GM18517 (cell line): ENCODE data around the gene LRRD1.
"Not testable (repeated sequence)": the region's sequence is repeated elsewhere in the genome, so short reads cannot be mapped to it uniquely, and the experiment has no call there.

Experiments
- ATAC-seq: cut with Tn5 transposase; IDR thresholded peaks from one replicate; pipeline ENCODE4 v1.9.1; 2021; ENCODE audit warnings: mild to moderate bottlenecking, moderate library complexity; ENCODE audit not compliant: unreplicated experiment

Gene LRRD1

DNA sequence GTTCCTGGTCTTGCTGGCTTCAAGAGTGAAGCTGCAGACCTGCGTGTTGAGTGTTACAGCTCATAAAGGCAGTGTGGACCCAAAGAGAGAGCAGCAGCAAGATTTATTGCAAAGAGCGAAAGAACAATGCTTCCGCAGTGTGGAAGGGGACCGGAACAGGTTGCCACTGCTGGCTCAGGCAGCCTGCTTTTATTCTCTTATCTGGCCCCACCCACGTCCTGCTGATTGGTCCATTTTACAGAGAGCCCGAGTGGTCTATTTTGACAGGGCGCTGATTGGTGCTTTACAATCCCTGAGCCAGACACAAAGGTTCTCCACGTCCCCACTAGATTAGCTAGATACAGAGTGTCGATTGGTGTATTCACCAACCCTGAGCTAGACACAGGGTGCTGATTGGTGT is 36.2 kb downstream of the LRRD1 start:
- ATAC-seq = not testable (repeated sequence)

DNA sequence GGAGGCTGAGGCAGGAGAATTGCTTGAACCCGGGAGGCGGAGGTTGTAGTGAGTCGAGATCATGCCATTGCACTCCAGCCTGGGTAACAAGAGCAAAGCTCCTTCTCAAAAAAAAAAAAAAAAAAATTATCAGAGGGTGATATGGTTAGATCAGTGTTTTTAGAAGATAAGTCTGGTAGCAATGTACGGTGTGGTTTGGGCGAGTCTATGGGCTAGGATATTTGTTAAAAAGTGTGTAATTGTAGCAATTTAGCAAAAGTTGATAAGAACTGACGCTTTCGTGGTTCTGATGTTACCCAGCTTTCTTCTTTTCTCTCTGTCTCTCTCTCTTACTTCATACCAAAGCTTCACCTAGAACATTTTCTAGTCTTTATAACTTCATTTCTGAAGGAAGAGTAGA is 37.8 kb downstream of the LRRD1 start:
- no peak for ATAC-seq

DNA sequence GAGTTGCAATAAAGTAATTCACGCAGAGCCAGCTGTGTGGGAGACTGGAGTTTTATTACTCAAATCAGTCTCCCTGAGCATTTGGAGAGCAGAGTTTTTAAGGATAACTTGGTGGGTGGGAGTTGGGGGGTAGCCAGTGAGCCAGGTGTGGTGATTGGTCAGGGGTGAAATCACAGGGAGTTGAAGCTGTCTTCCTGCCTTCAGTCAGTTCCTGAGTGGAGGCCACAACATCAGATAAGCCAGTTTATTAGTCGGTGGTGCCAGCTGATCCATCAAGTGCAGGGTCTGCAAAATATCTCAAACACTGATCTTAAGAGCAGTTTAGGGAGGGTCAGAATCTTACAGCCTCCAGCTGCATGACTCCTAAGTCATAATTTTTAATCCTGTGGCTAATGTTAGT is 41.4 kb downstream of the LRRD1 start:
- no peak for ATAC-seq

DNA sequence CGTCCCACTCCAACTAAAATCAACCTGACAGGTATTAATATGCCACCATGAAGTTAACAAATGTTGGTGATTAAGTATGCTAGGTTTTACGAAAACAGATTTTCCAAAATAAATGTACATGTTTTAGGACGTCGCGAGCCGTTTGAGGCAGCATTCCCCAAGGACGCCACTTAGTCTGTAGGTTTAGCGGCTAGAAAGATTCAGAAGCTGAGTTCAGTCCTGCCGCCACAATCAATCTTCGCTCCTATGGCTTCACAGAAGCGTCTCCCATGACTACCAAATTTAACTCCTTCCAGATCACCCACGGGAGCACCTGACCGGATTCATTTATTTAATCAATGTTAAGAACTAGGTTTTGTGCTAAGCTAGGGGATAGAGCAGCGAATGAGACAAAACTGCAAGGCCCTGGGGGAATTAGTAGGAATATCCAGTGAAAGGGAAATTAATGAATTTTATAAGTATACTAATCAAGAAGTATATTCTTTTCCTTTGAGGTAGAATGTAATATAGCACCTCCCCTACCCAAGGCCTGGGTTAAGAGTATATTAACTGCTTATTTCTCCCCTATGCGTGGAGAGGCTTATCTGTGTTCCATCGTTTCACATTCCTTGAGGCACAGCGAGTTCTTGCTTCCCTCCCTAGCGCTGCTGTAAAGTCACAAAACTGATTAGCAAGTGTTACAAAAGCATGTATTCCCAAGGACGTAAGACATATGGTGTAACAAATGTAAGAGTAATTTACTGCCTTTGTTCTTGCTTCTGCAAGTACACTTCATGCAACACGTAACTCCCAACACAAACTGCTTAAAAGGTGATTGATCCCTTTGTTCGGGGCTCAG is 43.7 kb downstream of the LRRD1 start:
- ATAC-seq = no peak

DNA sequence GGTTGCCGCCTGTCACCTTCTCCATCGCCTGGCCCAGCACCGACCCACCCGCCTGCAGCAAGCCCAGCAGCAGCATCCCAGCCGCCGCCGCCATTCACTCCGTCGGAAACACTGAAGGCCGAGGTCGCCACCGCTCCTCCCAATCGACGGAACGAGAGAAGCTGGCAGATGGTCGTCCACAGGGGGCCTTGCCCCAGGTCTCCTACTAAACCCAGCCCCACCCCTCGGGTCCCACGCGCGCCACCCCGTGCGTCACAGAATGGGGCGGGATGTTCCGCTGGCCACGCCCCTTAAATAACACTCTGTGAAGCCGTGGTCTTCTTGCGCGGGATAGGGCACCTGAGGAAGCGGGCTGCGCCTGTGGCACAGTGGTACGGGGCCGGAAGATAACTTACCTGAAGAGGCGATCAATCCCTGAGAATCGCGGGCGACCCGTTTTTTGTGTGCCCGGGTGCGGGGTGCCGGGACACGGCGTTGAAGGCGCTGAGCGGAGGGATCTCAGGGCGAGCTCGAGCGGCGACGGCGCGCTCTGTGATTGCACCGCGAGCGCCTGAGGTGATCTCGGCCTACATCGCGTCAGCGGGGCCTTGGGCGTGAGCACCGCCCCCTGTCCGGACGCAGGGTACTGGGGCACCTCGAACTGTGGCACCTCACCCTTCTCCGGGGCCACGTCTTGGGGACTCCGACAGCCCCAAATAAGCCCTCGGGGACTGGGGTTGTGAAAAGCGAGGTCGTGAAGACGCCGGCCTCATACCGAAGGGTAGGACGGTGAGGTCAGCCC is 44.5 kb downstream of the LRRD1 start, which contains the start of gene CYP51A1:
TSS of gene CYP51A1 (minus strand) at position 207 of the 781 bp plus-strand sequence. CDS start at position 94, 113 bp downstream.
- peak; percentile 84 for ATAC-seq

DNA sequence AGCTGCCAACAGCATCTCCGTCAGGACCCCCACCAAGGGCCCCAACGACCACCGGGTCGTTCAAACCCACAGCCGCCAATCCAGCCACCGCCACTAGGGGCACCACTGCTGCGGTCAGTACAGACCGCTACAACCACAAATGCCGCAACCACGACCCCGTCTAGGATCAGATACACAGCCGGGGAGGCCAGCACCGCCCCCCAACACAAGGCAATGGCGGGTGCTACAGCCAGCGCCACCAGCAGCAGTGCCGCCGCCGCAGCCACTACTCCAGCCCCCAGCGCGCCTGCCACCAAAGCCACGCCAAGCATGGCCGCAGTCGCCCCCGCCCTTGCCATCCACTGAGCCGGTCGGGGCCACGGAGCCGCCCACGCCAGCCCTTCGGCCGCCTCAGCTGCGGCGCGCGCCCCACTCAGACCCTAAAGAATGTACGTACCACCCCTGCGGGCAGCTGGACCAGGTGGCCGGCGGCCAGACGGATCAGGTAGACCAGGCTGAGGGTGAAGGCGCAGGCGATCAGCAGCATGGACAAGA is 45.1 kb downstream of the LRRD1 start:
- peak; percentile 32 for ATAC-seq

DNA sequence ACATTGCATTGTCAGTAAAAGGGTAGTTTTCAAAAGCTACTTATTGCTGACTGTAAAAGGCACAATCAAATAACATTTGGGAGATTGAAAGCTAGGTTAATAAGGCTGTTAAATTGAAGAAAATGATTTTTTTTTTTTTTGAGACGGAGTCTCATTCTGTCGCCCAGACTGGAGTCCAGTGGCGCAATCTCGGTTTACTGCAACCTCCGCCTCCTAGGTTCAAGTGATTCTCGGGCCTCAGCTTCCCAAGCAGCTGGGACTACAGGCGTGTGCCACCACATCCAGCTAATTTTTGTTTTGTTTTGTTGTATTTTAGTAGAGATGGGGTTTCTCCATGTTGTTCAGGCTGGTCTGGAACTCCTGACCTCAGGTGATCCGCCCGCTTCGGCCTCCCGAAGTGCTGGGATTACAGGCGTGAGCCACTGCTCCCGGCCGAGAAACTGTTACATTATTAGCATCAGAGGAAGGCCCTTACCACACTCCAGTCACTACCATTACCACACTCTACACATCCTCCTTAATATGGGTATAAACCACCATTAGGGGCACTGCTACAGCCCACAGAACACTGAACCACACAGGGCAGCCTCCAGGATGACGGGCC is 45.7 kb downstream of the LRRD1 start:
- peak; percentile 32 for ATAC-seq

DNA sequence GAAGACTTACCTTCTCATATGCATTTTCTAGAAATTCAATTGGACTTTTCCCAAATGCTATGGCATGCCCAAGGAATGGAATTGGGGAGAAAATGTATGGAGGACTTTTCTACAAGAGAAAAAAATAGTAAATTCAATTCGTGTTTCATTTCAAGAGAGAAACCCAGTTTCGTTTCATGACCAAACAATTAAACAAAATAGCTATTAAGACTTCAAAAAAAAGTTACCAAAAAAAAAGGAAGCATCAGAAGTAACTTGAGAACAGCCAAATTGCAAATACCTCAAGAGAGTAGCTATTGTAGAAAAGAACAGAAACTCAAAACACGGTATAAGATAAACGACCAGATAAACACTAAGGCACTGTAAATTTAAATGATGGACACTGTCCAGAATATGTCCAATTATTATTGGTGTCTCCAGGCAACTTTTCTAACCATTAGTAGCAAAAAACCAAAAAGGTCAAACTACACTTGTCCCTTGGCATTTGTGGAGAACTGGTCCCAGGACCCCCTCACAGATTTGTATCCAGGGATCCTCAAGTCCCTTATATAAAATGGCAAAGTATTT is 47.1 kb downstream of the LRRD1 start:
- ATAC-seq = no peak

DNA sequence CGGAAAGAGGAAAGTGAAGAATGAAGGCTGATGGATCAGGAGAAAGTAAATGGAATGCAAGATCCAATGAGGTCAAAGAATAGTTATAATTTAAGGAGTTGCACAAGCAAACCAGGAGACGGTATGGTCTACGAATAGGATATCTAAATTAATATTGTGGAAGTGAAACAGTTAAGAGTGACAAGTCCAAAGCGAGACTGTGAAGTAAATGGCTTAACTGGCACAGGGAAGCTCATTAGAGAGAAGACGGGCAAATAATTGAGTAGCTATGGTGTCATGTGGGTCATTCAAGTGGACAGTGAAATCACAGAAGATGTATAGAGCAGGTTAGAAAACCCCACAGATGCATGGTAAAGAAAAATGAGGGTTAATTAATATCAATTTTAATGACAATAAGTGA is 47.8 kb downstream of the LRRD1 start:
- ATAC-seq = no peak

DNA sequence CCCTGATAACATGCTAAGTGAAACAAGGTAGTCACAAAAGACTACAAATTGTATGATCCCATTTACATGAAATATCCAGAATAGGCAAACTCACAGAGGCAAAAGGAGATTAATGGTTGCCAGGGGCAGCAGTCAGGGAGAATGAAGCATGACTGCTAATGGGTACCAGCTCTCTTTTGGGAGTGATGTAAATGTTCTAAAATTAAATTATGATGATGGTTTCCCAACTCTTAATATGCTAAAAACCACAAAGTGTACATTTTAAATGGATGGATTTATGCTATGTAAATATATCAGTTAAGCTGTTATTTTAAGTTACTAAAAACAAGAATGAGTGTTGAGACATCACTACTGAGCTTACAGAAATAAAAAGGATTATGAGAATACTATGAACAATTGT is 57.3 kb downstream of the LRRD1 start:
- ATAC-seq = no peak

DNA sequence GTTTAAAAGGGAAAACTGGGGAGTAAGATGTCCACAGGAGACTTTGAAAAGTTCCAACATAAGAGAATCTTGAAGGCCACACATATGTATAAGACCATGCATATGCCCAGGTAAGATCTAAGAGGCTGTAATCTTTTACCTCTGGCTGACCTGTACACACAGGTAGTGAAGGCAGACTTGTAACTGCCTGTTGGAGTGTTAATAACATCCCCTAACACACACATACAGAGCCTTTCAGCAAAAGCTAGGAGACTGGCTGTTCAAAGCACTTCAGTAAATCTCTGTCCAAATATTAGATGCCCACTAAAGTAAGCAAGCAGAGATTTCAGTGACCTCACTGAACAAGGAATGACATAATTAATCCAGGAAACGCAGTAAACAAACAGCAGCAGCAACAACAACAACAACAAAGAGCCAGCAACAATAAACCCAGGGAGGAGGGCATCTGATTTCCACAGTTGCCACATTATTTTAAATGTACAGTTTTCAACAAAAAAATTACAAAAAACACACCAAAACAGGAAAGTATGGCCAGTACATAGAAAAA is 59.7 kb downstream of the LRRD1 start:
- no peak for ATAC-seq

DNA sequence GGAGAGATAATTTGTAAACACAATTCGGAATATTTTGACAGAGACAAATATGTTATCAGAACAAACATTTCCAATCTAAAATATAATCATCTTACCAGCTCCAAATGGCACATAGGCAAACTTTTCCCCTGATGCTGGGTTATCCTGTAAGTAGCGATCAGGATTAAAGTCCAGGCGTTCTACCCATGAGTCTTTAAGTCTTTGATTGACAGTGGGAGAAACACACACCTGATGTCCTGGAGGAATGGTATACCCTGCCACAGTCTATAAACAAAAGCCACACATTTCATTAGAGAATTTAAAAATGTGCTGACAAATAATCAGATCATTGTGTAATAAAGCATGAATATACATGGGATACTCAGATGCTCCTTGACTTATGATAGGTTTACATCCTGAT is 62.0 kb downstream of the LRRD1 start:
- ATAC-seq = no peak

DNA sequence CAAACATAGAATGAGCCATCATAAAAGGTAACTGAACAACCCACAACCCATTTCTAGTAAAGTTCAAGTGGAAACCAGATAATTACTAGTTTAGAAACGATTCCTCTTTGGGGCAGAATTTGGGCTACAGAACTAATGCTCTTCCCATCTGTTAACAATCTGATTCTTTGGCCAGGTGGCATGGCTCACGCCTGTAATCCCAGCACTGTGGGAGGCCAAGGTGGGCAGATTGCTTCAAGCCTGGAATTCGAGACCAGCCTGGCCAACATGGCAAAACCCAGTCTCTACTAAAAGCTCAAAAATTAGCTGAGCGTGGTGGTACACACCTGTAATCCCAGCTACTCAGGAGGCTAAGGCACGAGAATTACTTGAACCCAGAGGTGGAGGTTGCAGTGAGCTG is 63.1 kb downstream of the LRRD1 start:
- ATAC-seq = no peak

DNA sequence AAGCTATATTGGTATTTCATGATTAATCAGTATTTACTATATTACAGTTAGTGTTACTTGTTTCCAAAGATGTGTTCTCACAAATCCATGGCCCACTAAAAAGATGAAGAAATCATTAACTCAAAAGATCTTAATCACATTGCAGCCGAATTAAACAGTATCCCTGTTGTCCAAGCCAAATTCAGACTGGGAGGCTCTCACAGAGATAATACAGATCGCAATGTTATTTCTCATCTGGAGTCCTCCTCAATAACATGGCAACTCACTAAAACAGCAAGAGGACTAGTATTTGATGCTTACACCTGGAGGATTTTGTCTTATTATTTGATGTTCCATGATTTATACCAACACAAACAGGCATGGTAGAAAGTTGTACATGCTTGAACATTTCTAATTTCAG is 68.1 kb downstream of the LRRD1 start:
- no peak for ATAC-seq

DNA sequence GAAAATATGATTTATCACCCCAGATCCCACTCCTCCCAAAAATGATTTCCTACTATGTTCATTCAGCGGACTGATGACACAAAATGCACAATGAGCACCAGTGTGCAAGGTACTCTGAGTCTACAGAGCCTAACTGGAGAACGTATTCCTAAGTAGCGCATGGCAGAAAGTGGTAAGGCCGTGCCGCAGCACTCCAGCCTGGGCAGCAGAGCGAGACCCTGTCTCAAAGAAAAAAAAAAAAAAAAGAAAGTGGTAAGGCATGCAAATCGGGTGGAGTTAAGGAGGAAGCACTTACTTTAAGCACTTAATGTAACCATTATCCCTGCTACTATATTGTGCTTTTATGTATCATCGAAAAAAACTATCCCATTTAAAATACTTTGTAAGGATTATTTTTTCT is 70.1 kb downstream of the LRRD1 start:
- no peak for ATAC-seq

DNA sequence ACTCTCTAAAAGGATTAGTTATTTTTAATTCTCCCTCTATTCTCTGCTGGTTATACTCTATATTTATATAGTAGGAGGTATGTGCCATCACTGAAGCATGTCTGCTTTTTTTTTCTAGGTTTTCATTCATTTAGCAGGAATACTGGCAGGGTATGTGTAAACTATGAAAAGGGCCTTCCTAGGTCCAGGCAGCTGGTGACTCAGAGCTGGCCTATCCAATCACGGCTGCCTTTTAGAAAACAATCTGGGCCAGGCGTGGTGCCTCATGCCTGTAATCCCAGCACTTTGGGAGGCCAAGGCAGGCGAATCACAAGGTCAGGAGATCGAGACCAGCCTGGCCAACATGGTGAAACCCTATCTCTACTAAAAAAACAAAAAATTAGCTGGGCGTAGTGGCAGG is 76.1 kb downstream of the LRRD1 start:
- ATAC-seq = not testable (repeated sequence)

DNA sequence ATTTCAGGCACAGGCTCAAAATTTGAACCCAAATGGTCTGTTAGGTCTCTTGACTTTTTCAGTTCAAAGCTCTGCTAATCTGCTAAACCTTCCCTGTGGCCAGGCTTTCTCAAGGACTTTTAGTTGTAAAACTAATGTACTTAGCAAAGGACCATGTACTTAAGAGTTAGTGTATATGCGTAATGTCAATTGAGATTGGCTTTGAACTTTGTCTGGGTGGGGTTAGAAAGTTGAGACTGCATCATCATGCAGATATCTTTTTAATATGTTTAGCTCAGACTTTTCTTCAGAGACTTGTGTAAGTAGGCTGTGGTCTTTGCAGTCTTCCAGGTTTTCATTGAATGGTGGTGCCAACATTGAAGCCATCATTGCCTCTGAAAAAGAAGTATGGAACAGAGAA is 78.4 kb downstream of the LRRD1 start:
- ATAC-seq = no peak

DNA sequence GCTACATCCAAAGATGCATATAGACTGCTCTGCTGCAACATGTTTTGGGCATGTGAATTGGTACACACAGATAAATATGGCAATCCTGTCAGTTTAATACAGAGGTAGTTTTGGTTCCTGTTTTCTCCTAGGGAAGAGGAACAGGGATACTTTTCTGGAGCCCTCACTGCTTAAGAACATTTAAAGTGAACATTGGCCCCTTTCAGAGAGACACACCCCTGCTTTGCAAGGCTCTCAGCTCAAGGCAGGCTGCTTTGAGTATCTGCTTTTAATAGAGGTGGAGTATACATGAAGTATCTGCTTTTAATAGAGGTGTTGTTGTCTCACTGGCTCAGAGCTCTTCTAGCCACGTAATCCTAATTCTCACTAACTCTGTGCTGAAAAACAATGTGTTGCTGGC is 83.6 kb downstream of the LRRD1 start:
- no peak for ATAC-seq
